SK-MEL-5 (cell line): Measurements from ENCODE around the gene KLHL6. TPM values are rescaled to one million over a fixed set of nuclear protein-coding genes. Genes with fewer than 3 reads are reported as not detected.

Source experiments
- DNase-seq: peaks from one replicate; pipeline ENCODE4 v3.0.0-alpha.2; 2016; ENCODE audit warnings: low read depth, low spot score
- in situ Hi-C: cut with HindIII; loops from 2 replicates; pipeline ENCODE4 v1.10.0; 2016; ENCODE audit warnings: low sequenced_read_pairs, high pct_unique_total_duplicates, low pct_unique_long_range_greater_than_20kb
- polyA plus RNA-seq, 2 experiments: library from polyadenylated mRNA; depleted of rRNA; stranded (reverse); fragments of >200 nt; gene quantifications; 2 replicates each; pipeline ENCODE4 v1.2.3, GENCODE V29; 2015
- total RNA-seq: library from RNA; depleted of rRNA; stranded (reverse); fragments of >200 nt; shearing (Covaris generic); gene quantifications from 2 replicates; pipeline ENCODE4 v1.2.3, GENCODE V29; 2014; rRNA removed

Gene KLHL6, protein sequence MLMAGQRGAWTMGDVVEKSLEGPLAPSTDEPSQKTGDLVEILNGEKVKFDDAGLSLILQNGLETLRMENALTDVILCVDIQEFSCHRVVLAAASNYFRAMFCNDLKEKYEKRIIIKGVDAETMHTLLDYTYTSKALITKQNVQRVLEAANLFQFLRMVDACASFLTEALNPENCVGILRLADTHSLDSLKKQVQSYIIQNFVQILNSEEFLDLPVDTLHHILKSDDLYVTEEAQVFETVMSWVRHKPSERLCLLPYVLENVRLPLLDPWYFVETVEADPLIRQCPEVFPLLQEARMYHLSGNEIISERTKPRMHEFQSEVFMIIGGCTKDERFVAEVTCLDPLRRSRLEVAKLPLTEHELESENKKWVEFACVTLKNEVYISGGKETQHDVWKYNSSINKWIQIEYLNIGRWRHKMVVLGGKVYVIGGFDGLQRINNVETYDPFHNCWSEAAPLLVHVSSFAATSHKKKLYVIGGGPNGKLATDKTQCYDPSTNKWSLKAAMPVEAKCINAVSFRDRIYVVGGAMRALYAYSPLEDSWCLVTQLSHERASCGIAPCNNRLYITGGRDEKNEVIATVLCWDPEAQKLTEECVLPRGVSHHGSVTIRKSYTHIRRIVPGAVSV
- total RNA-seq, result 0.11 and 0.13 TPM in 2 replicates
- 0.03 and 0.05 TPM in 2 replicates for polyA plus RNA-seq (2015; cell fraction: cytosol; rRNA removed)
- 0.59 and 2.2 TPM in 2 replicates for polyA plus RNA-seq (2015; cell fraction: nucleus; rRNA removed)

DNA sequence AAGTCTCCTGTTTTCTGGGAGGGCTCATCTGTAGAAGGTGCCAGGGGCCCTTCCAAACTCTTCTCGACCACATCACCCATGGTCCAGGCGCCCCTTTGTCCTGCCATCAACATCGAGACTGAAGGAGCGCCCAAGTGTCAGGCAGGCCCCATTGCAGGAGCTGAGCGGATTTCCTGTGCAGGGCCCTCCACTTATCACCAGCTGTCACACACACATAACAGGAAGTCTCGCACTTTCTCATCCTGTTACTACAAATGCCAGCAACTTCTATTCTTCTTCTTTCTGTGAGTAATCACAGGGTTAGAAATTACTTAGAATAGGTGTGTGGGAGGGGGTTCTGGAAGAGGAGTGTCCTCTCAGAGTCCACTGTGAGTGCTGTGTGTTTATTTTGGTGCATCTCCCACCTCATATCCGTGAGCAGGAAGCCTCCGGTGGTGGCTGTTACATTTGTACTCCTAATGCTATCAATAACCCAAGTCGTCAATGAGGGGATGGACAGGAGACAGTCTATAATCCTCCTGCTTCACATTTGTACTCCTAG lies at the start of gene KLHL6:
Gene KLHL6 (minus strand): TSS at position 166 of the 541 bp plus-strand sequence. CDS start 53 bp downstream, at position 113.
- DNase-seq, result no peak
- in situ Hi-C loops, result no loop called here

DNA sequence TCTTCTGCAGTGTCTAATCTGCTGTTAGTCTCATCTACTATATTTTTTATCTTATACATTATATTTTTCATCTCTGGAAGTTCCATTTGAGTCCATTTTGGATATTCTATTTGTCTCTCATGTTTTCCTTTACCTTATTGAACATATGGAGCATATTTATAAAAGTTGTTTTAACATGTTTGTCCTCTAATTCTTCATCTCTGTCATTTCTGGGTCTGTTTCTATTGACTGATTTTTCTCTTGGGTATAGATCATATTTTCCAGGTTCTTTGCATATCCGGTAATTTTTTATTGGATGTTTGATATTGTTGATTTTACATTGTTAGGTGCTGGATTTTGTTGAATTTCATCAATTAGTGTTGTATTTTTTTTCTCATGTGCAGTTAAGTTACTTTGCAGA lies 42.5 kb upstream of the KLHL6 start:
- DNase-seq, result no peak
- in situ Hi-C loops, result no loop called here

DNA sequence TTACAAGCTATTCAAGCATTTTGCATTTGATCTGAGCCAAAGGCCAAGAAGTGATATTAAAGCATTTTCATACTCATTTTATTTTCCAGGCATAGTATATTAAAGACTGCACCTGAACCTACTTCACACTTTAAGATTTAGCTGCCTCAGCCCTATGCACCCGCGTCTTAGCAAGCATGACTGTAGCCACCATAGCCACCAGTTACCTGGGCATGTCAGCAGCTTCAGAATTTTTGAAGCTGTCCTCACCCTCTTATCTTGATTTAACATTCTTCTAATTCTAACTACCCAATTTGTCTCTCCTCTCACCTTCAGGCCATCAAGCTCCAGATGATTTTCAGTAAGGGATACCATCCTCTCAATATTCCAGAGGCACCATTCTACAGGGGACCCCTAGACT lies 39.1 kb upstream of the KLHL6 start:
- no peak for DNase-seq
- in situ Hi-C loops, result no loop called here

DNA sequence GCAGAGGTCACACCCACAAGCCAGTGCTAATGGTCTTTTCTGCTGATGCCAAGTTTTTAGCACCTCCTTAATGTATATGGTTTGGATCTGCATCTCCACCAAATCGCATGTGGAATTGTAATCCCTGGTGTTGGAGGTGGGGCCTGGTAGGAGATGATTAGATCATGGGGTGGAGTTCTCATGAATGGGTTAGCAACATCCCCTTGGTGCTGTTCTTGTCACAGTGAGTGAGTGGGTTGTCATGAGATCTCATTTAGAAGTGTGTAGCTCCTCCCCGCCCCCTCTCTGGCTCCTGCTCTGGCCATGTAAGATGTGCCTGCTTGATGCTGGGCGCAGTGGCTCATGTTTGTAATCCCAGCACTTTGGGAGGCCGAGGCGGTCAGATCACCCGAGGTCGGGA lies 37.3 kb upstream of the KLHL6 start:
- peak; percentile 22 for DNase-seq
- in situ Hi-C loops, result no loop called here

DNA sequence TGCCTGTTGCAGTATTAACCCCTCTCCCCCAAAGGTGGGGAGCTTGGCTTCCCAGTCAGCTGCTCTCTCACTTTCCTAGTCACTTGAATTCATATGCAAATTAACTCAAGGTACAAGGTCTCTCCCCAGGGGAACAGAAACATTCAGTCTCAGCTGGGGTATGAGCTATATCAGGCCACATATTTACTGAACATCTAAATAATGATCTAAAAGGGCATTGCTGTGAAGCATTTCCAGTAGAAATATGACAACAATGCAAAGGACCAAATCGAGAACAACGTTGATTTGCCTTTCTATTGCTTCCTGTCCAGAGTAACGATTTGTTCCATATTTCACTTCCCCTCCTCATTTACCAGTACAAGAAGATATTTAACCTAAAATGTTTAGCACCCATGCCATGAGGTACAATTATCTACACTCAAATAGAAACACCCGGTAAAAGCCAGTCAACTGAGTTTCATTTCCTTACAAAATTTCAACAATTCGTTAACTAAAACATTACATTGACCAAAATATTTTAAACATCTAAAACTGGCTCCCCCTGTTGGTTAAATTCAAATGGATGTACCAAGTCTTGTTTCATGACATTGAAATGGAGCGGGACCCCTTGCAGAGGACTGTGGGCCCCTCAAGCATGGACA lies 36.5 kb upstream of the KLHL6 start:
- in situ Hi-C loops, result no loop called here

DNA sequence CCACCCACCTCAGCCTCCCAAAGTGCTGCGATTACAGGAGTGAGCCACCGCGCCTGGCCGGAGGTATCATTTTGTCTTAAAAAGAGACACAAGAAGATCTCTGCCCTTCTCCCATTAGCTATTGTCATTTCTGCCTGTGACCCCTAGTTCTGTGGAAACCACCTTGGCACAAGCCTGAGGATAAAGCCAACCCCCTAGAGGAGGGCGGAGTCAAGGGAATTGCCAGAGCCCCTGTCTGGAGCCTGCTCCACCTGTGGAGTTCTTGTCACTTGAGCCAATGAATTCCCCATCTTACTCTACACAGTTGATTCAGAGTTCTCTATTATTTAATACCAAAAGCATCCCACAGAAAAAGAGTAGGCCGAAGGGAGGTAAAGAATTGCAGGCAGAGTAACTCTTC lies 34.9 kb upstream of the KLHL6 start:
- in situ Hi-C loops, result no loop called here

More for the DNA sequence above, 36.5 kb upstream of the KLHL6 start:
- DNase-seq, result peak; percentile 22

DNA sequence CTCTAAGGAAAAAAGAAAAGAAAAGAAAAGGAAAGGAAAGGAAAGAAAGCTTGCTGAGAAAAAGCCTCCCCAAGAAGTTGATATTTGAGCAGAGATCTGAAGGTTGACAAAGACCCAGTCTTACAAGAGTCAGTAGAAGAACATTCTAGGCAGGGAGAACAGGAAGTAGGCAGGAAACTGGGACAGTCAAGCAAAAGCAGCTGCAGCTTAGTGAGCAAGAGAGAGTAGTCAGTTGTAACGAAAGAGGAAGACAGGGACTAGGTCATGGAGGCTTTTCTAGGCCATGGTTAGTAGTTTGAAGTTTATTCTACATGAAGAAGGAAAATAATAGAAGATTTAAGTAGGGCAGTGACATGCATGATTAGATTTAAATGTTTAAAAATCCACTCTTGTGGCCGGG lies 31.8 kb upstream of the KLHL6 start:
- in situ Hi-C loops, result no loop called here
- DNase-seq, result no peak

More for the DNA sequence above, 34.9 kb upstream of the KLHL6 start:
- no peak for DNase-seq

DNA sequence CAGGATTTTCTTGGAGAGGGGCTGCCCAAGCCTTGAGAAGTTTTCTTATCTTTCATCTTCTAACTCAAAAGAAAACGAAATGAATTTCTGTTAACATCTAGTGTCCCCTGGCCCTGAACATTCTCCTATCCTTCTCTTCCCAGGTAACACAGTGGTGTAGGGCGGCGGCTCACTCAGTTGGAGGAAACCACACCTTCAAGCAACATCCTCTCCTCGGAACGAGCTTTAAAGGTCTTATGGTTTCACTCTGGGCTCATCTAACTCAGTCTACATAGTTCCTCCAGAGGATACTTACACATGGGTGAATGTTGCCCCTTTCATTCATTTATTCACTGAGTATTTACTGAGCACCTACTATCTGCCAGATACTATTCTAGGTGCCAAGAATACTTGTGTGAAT lies 31.0 kb upstream of the KLHL6 start:
- DNase-seq, result no peak
- in situ Hi-C loops, result no loop called here

DNA sequence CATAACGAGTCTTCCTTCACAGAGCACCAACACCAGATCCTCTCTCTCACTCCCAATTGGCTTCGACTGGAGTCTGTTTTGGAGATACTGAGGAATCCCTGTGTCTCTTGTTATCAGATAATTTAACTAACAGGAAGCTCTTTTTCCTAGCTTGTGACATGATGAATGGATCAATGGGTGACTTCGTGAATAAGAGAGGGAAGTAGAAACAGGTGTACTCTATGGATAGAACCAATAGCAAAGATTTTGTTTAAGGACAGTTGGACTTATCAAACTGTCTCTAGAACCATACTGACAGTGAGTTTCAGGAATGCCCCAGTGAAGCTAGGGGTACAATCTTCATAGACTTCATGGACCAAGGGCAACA lies 29.4 kb upstream of the KLHL6 start:
- no peak for DNase-seq
- in situ Hi-C loops, result no loop called here

DNA sequence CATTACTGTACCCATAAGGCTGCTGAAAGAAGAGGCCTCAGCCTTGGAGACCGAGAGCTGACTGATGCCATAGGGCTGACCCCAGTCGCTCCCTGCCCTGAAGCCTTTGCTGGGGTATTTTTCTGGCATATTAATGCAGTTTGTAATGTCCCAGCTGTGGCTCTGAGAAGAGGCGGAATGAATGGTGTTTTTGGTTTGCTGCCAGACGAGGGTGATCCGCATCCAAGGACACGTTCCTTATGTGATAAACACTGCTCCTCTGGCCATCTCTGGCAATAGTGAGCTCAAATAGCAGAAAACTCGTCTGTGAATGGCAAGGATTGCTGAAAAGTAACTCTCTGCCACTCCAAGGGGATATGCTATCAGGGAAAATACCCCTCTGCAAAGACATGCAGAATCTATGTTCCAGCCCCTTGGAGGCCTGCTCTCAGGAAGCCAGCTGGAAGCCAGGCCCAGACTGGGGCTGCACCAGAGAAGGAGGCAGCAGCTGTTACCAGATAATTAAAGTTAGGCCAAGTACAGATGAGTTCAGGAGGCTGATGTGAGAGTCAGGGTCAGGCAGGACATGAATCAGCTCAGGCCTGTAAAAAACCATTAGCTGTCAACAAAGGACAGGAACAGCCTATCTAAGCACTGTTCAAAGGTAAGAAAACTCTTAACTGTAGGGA lies 28.9 kb upstream of the KLHL6 start:
- in situ Hi-C loops, result no loop called here
- no peak for DNase-seq

DNA sequence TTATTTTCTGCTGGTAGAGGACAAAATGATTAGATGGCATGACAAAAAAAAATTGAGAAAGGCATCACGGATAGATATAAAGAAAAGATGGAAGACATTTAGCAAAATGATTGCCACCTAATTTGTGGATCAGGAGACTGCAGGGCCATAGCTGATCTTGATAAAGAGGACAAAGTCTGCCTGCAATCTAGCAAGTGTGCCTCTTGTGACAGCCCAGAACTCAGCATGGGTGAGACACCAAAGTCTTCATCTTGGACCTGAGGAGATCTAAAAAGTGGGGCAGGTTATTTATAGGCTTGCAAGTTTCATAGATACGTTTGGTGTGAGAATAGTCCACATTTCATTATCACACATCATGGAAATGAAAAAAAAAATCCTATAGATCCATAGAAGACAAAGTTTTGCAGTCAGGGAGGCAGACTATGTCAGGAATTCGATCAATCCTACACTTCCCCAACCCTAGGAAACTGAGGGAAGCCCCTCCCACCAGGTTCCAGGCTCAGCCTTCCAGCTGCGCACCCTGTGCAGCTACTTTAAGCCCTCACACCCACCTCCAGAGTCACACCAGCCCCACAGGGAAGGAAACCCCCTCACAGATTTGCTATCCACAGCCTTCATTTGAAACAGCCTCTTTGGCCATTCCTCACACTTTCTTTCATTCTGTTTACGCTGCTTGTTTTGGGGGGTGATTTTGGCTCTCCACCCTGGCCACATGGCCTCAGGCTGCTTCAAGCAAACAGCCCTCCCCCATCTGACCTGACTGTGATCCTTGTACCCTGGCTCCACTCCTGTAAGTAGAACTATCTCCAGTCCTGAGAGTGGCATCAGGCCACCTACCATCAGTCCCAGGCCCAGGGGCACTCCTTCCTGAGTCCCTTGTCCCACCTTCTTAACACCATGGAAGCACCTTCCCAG lies 28.1 kb upstream of the KLHL6 start:
- DNase-seq, result no peak
- in situ Hi-C loops, result no loop called here

DNA sequence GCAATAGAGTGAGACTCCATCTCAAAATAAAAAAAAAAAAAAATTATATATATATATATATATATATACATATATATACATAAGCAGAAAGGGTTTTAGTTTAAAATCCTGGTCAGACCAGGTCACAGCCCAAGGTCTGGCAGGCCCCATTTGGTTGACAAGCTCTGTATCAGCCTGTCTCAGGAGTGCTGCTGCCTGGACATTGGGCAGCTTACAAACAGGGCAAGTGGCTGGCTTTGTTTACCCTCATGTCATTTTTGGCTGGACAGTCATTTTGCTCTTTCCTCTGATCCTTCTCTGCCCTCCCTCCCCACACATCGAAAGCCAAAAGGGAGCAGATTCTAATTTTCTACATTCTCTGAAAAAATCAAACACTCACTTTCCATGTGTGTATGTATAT lies 26.7 kb upstream of the KLHL6 start:
- in situ Hi-C loops, result no loop called here
- no peak for DNase-seq

DNA sequence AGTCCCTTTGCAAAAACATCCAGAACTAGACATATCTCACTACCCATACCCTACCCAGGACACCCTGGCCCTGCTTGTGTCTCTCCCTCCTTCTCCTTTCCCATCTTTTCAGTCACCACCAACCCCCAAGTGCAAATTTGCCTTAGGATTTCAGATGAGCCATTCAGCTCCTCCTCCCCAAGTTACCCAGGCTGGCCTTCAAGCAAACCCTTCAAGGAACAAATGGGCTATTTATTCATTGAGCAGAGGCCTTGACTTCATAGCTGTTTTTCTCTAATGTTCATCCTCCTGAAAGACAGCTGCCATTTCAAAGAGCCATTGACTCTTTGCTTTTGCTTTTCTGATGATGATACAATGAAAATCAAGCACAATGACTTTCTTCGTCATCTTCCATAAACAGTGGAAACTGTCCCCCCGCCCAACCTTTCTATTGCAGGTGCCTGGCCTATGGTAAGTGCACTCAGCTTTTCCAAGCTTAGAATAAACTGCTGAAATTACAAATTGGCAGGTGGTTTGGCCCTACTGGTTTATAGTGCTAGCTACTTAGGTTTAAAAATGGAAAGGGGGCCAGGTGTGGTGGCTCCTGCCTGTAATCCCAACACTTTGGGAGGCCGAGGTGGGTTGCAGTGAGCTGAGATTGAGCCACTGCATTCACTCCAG lies 26.1 kb upstream of the KLHL6 start:
- in situ Hi-C loops, result no loop called here
- DNase-seq, result peak; percentile 62

DNA sequence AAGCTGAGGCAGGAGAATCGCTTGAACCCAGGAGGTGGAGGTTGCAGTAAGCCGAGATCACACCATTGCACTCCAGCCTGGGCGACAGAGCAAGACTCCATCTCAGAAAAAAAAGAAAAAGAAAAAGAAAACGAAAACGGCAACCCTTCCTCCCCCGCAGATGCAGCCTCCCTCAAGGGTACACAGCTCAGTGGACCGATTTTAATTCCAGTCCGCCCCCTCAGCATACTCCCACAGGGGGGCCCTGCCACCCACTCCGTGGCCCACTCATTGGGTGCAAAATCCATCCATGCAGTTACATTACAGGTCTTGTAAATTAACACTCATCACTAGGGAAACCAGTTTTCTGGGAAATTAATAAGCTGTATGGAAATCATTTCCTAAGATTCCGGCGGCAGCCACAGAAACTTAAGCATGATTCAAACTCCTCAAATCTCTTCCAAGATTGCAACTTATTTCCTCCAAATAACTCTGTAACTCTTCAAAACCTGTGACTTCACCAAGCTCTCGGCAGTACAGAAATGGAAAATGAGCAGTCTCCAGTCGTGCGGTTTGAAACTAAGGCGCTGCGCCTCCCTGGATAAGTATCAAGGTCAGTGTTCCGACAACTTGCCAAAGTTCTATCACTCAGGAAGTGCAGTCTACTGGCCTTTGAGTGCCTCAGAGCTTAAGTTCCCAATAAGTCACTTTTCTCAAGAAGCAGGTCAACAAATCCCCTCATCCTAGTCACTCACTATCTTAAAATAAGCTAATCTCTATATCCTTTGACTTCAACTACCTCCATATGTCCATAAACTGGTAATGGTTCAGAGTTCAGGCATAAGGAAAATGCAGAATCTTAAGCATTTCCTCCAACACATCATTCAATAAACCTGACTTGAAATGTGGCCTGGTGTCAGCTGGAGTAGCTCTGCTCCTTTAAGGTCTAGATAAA lies 24.7 kb upstream of the KLHL6 start:
- DNase-seq, result no peak
- in situ Hi-C loops, result no loop called here

DNA sequence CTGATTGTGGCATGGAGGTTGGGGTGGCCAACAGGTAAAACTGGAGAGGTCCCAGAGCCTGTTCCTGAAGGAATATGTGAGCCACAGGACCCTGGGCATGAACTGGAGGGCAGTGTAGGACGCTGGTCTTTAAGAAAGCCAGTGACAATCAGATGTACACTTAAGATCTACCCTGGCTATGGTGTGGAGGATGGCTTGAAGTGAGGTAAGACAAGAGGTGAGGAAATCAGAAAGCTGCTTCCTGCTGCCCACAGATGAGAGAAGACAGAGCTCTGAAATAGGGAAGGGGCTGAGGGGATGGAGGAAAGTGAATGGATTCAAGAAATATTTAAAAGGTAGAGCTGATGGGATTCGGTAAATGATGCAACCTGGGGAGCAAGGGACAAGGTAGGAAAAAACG lies 22.7 kb upstream of the KLHL6 start:
- DNase-seq, result no peak
- in situ Hi-C loops, result no loop called here
